Caki2 (cell line): ENCODE results near the gene OXLD1. TPM values are rescaled to one million over a fixed set of nuclear protein-coding genes. Genes with fewer than 3 reads are reported as not detected.
A peak's percentile ranks its signal among the peaks of the same experiment; 100 is the strongest.

Experiments used
- DNase-seq: peaks from one replicate; pipeline ENCODE4 v3.0.0-alpha.2; 2015; ENCODE audit warnings: low read depth
- in situ Hi-C: cut with HindIII; loops from 2 replicates; pipeline ENCODE4 v1.10.0; 2016; ENCODE audit warnings: low sequenced_read_pairs, low pct_unique_long_range_greater_than_20kb, mixed read lengths
- total RNA-seq: library from RNA; depleted of rRNA; stranded (reverse); fragments of >200 nt; shearing (Covaris generic); gene quantifications from 2 replicates; pipeline ENCODE4 v1.2.3, GENCODE V29; 2014; ENCODE audit warnings: low replicate concordance; rRNA removed

Gene OXLD1
- total RNA-seq = 76.2 and 103 TPM in 2 replicates

DNA sequence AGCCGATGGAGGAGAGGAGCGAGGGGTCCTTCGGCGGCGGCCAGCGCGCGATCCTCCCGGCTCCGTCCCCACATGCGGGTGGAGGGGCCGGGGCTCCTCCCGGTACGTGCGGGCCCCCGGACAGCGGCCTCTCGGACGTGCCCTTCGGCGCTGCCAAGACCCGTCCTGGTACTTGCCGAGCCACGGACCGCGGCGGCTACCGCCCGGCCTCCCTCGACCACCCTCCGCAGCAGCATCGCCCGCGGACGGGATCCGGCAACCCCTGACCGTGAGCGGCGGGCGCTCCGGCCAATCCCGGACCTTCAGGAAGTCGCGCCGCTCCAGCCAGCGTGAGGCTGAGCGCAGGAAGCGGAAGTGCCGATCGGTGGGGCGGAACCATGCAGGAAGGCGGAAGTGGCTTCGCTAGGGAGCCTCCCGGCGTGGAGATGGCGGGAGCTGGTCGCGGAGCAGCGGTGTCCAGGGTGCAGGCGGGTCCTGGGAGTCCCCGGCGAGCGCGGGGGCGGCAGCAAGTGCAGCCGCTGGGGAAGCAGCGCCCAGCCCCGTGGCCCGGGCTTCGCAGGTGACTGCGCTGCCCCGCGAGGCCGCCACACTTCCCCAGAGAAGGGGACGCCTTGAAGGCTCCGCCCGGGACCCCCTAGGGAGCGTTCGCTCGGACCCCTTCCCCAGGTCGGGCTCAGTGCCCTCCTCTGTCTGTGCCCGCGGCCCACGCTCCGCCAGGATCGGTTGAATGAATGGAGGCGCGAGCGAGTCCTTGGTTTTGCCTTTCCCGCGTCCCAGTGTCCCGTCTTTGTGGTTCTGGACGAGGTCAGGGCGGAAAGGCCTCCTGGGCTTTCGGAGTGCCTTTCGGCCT, at the start of gene OXLD1, which contains the start of gene CCDC137:
OXLD1 (minus strand) TSS at position 264 of the 850 bp plus-strand sequence; CDS start at position 236, 28 bp downstream.
CCDC137 (plus strand) TSS at position 396 of the 850 bp plus-strand sequence; CDS start at position 426, 30 bp downstream.
- DNase-seq = peak; percentile 89
- in situ Hi-C loops = no loop called here

DNA sequence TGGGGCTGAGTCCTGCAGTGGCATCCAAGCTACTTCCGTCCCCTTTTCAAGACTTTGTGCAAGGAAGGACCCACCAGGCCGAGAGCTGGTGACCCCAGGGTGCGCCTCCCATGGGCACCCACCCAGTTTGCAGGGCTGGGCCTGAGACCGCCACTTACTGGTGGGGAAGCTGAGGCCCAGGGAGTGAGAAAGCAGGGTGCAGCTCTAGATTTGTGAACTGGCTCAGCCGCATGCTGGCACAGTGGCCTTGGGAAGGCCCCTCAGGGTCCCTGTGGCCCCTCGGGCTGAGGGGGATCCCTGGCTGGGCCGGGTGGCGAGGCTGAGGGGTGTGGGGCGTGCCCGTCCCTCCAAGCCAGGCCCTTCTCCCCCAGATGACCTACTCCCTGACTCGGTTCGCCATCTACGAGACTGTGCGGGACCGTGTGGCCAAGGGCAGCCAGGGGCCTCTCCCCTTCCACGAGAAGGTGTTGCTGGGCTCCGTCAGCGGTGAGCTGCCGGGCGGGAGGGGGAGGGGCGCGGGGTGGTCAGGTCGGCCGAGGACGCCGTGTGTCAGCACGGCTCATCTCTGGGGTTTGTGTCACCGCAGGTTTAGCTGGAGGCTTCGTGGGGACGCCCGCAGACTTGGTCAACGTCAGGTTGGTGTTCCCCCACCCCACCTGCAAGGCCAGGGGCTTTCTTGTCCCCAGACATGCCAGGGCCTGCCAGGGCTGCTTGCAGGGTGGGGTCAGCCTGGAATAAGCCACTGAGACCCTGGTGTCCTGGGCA, 48.9 kb upstream of the OXLD1 start:
- no peak for DNase-seq
- in situ Hi-C loops = no loop called here

DNA sequence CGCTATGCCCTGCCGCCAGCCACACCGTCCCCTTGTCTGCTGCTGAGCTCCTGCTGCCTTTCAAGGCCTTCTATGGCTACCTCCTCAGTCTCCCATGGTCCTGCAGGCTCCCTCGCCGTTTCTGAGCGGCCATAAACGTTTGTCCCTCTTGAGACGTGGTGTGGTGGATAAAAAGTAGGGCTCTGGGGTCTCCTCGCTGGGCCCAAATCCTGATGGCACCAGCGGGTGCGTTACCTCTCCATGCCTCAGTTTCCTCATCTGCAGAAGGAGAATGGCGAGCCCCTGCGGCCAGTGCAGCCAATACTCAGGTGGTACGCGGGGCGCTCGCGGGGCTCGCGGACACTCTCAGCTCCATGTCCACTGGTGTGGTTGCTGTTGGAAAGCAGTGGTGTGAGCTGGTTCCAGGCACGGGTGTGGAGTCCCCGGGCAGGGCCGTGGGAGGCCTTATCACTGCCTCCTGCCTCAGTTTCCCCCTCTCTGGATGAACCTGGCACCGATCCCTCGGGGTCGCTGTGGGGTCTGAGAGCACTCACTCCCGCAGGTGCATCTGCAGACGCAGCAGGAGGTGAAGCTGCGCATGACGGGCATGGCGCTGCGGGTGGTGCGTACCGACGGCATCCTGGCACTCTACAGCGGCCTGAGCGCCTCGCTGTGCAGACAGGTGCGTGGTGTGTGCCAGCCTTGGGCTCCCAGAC, 48.2 kb upstream of the OXLD1 start:
- in situ Hi-C loops = no loop called here
- DNase-seq = no peak

GRCh38 chr17:81713556-81714411, 47.4 kb upstream of the OXLD1 start:
- DNase-seq = peak; percentile 68

GRCh38 chr17:81713004-81713555, 46.7 kb upstream of the OXLD1 start:
- no peak for DNase-seq
- in situ Hi-C loops = no loop called here

More at GRCh38 chr17:81713556-81714411, 47.4 kb upstream of the OXLD1 start:
- in situ Hi-C loops = no loop called here

- DNase-seq = peak; percentile 57
- in situ Hi-C loops = no loop called here
Observed at GRCh38 chr17:81712468-81713003, 46.1 kb upstream of the OXLD1 start.

GRCh38 chr17:81711814-81712467, 45.5 kb upstream of the OXLD1 start, which contains the start of gene SLC25A10:
TSS of gene SLC25A10 (plus strand) at chr17:81712284. CDS start at chr17:81712427, 143 bp downstream.
- in situ Hi-C loops = no loop called here
- DNase-seq = peak; percentile 89

DNA sequence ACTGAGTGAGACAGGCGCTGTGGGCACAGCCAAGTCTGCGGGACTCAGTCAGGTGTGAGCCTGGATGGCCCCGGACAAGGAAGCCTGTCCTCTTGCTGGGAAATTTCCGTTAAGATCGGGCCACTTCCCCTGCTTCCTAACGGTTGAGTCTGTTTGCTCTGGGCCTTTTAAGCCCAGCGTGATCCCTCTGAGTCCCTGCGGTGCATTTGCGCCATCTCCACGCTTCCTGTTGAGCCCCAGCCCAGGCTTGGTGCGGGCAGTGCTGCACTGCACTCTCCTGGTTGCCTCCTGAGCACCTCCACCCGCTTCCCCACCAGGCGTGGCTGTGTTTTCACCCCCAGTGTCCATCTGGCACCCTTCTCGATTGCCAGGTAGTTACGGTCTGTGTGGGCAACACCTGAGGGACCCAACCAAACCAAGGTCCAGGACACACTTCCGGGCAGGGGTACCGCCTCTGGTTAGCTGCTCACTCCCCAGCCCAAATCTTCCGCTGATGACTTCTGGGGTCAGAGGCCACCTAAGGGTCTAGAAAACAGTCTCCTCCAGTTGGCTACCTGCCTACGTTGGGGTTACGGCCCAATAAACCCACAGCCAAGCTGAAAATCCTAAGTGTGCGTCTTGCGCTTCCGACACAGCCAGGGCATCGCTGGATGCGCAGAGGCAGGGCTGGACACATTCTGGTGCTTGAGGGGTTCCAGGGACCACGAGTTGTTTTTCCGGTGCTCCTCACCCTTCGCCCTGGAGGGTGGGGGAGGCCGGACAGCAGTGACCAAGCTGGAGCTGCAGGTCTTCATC, 44.3 kb upstream of the OXLD1 start:
- no peak for DNase-seq

DNA sequence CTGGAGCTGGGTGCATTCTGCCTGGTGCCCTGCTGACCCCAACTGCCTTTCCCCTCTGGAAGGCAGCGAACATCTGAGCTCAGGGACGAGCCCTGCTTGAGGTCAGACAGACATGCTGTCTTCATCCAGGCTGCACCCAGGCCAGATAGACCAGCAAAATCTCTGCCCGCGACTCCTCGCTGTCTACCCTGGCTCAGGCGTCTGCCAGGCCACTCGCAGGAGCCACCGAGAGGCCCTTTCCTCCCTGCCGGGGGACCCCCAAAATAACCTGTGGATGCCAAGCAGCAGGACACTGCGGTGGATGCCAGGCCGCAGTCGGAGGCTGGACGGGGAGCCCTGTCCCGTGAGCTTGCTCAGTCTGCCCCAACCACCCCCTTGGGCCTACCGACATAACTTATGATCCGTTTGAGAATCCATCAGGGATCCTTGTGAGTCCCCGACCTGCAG, 42.4 kb upstream of the OXLD1 start:
- in situ Hi-C loops = no loop called here
- no peak for DNase-seq

More for the DNA sequence above, 44.3 kb upstream of the OXLD1 start:
- in situ Hi-C loops = no loop called here

DNA sequence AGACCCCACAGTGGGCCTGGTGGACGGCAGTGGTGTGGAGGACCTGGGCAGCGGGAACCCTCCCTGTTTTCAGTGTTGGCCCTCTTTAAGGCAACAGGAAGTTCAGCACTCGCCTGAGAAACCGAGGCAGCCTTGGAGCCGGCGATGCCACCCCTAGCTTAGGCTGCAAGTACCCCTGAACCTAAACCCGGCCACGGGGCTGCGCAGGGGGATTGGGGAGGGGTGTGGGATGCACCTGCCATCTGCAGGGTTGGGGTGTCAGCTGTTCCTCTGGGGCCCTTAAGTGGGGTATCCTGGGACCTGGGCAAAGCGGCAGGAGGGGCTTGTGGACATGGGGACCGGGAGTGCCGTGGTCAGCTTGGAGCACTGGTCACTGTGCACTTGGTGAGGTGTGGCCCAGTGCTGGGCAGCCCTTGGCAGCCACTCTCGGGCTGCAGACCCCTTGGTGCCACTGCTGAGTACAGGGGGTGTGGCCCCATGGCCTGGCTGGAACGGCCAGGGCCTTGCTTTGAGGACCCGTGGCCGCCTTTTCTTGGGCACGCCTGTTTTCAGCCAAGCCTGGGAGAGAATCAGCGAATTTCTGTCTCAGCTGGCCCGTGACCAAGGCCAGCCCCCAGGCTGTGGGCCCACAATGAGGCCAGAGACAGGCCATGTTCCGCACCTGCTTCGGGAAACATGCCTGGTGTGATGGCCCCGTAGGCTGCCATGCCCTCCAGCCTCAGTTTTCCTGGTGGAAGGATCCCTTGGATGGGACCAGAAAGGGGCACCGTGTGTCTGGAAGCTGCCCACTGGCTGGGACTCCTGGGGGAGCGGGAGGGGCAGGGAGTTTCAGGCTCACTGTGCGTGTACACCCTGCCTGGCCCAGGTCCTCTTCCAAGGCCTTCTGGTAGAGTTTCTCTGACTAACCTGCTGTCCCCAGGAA, 41.6 kb upstream of the OXLD1 start:
- DNase-seq = no peak
- in situ Hi-C loops = no loop called here

DNA sequence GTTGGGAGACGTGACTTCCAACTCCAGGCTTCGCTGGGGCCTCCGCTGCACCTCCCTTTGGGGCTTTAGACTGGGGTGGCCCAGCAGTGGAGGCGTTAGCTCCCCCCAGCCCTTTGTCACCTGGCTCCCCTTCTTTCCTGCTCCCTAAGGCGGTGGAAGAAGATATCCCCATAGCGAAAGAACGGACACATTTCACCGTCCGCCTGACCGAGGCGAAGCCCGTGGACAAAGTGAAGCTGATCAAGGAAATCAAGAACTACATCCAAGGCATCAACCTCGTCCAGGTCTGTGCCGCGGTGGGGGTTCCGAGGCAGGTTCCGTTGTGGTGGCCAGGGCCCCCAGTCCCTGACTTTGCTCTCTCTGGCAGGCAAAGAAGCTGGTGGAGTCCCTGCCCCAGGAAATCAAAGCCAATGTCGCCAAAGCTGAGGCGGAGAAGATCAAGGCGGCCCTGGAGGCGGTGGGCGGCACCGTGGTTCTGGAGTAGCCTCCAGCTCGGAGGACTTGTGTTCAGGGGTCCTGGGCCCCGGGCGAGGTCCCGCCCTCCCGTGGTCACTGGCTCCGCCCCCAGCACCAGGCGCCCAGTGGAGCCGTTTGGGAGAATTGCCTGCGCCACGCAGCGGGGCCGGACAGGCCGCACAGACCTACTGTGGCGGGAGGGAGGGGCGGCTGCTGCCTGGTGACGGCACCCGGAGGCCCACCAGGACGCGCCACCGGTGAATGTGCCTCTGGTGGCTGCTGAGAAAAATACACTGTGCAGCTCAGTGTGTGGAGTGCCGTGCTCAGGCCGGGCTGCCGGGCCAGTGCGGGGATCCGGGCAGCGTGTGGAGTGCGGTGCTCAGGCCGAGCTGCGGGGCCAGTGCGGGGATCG, 40.6 kb upstream of the OXLD1 start:
- in situ Hi-C loops = no loop called here

DNA sequence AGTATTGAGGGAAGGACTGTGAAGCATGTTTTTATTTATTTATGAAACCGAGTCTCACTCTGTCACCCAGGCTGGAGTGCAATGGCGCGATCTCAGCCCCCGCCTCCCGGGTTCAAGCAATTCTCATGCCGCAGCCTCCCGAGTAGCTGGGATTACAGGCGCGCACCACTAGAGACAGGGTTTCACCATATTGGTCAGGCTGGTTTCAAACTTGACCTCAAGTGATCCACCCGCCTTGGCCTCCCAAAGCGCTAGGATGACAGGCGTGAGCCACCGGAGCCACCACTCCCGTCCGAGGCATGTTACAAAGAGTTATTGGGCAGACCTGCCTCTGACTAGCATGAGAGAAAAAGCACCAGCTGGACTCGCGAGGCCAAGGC, 39.8 kb upstream of the OXLD1 start:
- in situ Hi-C loops = no loop called here
- DNase-seq = no peak

More for the DNA sequence above, 40.6 kb upstream of the OXLD1 start:
- DNase-seq = no peak

DNA sequence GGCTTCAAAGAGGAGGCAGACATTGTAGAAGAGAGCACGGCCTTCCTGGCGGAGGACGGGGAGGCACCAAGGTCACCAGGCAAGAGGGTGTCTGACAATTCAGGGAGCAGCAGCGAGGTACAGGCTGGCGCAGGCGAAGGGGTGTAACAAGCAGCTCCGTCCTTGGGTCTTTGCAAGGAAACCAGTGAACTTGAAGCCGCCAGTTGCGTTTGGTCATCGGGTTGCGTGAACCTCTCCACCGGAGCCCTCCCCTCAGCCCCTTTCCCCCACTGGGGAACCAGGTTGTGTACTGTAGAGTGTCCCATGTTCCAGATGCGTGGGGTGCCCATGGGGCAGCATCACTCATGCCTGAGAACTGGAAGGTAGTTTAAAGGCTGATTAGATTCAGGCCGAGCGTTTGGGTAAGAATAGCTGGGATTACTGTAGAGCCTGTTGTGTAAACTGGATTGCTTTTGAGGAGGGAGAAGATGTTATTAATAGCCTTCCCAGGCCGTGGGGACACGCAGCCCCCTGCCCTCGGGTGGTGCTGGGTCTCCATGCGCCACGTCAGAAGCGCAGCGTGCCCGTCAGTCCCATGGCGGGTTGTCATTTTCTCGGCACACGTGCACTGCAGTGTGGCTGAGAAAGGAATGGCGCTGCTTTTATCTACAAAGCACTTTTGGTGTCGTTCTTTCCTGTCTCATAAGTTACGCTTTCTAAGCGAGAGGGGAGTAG, 39.3 kb upstream of the OXLD1 start:
- in situ Hi-C loops = no loop called here
- no peak for DNase-seq
